Astrocyte (in vitro differentiated cells and primary cell): ENCODE data around the gene ERRFI1.

Source experiments
- EZH2 ChIP-seq: IDR thresholded peaks from 2 replicates; pipeline ENCODE4 v1.6.1; 2012; ENCODE audit warnings: mild to moderate bottlenecking, low read length, inconsistent platforms; ENCODE audit not compliant: insufficient read depth
- TF ChIP-seq, protein P1 (sequence below): IDR thresholded peaks from 2 replicates; pipeline ENCODE4 v1.5.1; 2011; ENCODE audit warnings: low read depth, mild to moderate bottlenecking, inconsistent platforms, low read length, moderate library complexity; ENCODE audit not compliant: insufficient read depth

DNA sequence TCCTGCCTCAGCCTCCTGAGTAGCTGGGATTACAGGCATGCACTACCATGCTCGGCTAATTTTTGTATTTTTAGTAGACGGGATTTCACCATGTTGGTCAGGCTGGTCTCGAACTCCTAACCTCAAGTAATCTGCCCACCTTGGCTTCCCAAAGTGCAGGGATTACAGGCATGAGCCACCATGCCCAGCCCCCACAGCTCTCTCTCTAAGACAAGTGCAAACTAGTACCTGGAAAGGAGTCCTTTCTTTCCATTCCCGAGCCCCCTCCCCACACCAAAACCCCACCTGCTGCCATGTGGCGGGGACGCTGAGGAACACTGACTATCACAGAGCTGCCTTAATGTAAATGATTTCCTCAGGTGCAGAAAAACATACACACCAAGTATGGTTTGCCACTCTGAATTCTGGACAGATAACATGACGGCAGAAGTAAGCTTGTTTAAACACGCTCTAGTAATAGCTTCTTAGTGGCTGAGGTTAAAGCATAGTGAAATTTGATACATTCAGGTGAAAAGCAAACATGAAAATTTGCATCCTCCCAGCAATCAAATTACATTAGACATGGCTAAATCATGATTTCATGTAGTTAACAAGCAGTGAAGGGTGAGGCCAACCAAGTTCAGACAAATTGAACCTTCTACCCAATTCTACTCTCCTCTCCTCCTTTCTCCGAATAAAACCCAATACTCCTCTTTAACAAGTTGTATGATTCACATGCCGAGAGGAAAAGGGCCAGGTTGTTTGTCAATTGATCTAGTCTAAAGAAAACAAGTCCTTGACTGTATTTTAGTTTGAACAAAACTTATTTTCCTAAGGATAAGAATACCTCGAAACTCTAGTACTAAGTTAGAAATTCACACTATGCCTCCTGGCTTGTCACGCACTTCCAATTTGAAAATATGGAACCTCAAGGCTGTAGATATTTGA is 19.8 kb downstream of the ERRFI1 start:
- no peak for TF ChIP-seq EZH2
- TF ChIP-seq, protein P1, sequence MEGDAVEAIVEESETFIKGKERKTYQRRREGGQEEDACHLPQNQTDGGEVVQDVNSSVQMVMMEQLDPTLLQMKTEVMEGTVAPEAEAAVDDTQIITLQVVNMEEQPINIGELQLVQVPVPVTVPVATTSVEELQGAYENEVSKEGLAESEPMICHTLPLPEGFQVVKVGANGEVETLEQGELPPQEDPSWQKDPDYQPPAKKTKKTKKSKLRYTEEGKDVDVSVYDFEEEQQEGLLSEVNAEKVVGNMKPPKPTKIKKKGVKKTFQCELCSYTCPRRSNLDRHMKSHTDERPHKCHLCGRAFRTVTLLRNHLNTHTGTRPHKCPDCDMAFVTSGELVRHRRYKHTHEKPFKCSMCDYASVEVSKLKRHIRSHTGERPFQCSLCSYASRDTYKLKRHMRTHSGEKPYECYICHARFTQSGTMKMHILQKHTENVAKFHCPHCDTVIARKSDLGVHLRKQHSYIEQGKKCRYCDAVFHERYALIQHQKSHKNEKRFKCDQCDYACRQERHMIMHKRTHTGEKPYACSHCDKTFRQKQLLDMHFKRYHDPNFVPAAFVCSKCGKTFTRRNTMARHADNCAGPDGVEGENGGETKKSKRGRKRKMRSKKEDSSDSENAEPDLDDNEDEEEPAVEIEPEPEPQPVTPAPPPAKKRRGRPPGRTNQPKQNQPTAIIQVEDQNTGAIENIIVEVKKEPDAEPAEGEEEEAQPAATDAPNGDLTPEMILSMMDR: no peak
